IMR-90 (cell line): ENCODE measurements around the gene TNFRSF4.

ENCODE experiments used
- BHLHE40 ChIP-seq: fragments of 150-350 bp; IDR thresholded peaks from 2 replicates; pipeline ENCODE4 v1.6.1; 2016; ENCODE audit warnings: mild to moderate bottlenecking, low read depth, low read length
- CEBPB ChIP-seq: IDR thresholded peaks from 2 replicates; pipeline ENCODE4 v1.6.1; 2012; ENCODE audit warnings: low read depth, low read length, improper control_type of control experiment
- FOS ChIP-seq: fragments of 150-350 bp; IDR thresholded peaks from 2 replicates; pipeline ENCODE4 v1.6.1; 2016; ENCODE audit warnings: low read depth, low read length
- MAFK ChIP-seq: IDR thresholded peaks from 2 replicates; pipeline ENCODE4 v1.6.1; 2012; ENCODE audit warnings: low read depth, low read length, improper control_type of control experiment
- MAZ ChIP-seq: IDR thresholded peaks from 2 replicates; pipeline ENCODE4 v1.6.1; 2012; ENCODE audit warnings: low read depth, mild to moderate bottlenecking, low read length, improper control_type of control experiment, moderate library complexity, borderline replicate concordance
- MXI1 ChIP-seq: IDR thresholded peaks from 2 replicates; pipeline ENCODE4 v1.6.1; 2012; ENCODE audit warnings: low read depth, mild to moderate bottlenecking, low read length, moderate library complexity, borderline replicate concordance
- NFE2L2 ChIP-seq: fragments of 150-350 bp; IDR thresholded peaks from 2 replicates; pipeline ENCODE4 v1.6.1; 2016; ENCODE audit warnings: low read depth, mild to moderate bottlenecking, low read length
- POLR2A ChIP-seq: IDR thresholded peaks from 2 replicates; pipeline ENCODE4 v1.6.1; 2012; ENCODE audit warnings: mild to moderate bottlenecking, low read depth, low read length
- RCOR1 ChIP-seq: IDR thresholded peaks from 2 replicates; pipeline ENCODE4 v1.6.1; 2012; ENCODE audit warnings: mild to moderate bottlenecking, low read length, improper control_type of control experiment; ENCODE audit not compliant: insufficient replicate concordance
- RFX5 ChIP-seq: IDR thresholded peaks from 2 replicates; pipeline ENCODE4 v1.8.0; 2012; ENCODE audit warnings: low read depth, mild to moderate bottlenecking, low read length, moderate library complexity
- SMC3 ChIP-seq: fragments of 150-350 bp; IDR thresholded peaks from 2 replicates; pipeline ENCODE4 v1.6.1; 2016; ENCODE audit warnings: low read depth, mild to moderate bottlenecking, antibody characterized with exemption, low read length, moderate library complexity
- TF ChIP-seq, protein P1 (sequence below): conservative IDR thresholded peaks from 2 replicates; pipeline ENCODE4 v1.5.1; 2012; ENCODE audit warnings: mild to moderate bottlenecking, low read depth, low read length, improper control_type of control experiment
- TF ChIP-seq, protein P2 (sequence below): fragments of 150-350 bp; IDR thresholded peaks from 2 replicates; pipeline ENCODE4 v1.6.1; 2016; ENCODE audit warnings: low read depth, mild to moderate bottlenecking, low read length, moderate library complexity, borderline replicate concordance
- TF ChIP-seq, protein P3 (sequence below): fragments of 150-350 bp; IDR thresholded peaks from 2 replicates; pipeline ENCODE4 v1.6.1; 2017; ENCODE audit warnings: mild to moderate bottlenecking, antibody characterized with exemption, low read length, low read depth

DNA sequence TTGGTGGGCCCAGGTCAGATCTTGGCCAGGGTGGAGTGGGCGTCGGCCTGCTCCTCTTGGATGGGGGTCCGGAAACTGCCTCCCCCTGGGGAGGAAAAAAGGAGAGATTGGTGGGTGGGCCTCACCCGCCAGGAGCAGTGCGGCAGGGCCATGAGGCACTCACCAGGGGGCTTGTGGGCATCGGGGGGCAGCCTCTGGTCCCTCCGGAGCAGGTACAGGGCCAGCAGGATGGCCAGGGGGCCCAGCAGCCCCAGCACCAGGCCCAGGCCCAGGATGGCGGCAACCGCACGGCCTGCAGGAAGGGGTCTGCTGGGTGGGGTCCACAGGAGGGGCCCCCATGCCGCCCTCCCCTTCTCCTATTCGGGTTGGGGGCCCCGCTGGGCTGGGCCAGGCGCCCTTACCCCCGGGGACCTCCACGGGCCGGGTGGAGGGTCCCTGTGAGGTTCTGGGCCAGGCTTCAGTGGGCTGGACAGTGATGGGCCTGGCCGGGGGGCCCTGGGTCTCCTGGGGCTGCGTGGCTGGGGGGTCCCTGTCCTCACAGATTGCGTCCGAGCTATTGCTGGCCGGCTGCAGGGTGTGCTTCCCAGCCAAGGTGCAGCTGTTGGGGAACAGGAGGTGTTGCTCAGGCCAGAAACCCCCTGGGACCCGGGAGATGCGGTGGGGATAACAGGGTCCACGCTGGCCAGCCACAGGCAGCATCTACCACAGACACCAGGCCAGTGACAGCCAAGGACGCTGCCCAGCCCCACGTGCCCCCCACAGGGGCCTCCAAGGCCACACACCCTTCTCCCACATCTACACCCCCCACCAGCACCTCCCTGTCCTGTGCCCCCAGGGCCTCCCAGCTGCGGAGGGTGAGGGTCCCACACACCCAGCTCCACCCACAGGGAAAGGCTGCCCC is 2.2 kb downstream of the TNFRSF4 start:
- TF ChIP-seq, protein P1, sequence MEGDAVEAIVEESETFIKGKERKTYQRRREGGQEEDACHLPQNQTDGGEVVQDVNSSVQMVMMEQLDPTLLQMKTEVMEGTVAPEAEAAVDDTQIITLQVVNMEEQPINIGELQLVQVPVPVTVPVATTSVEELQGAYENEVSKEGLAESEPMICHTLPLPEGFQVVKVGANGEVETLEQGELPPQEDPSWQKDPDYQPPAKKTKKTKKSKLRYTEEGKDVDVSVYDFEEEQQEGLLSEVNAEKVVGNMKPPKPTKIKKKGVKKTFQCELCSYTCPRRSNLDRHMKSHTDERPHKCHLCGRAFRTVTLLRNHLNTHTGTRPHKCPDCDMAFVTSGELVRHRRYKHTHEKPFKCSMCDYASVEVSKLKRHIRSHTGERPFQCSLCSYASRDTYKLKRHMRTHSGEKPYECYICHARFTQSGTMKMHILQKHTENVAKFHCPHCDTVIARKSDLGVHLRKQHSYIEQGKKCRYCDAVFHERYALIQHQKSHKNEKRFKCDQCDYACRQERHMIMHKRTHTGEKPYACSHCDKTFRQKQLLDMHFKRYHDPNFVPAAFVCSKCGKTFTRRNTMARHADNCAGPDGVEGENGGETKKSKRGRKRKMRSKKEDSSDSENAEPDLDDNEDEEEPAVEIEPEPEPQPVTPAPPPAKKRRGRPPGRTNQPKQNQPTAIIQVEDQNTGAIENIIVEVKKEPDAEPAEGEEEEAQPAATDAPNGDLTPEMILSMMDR: no peak
- TF ChIP-seq RFX5 (no peak), POLR2A (no peak), FOS (no peak), MXI1 (no peak), CEBPB (no peak), BHLHE40 (no peak), NFE2L2 (no peak), SMC3 (no peak), MAZ (no peak), MAFK (no peak), RCOR1 (no peak)
- TF ChIP-seq, protein P2, sequence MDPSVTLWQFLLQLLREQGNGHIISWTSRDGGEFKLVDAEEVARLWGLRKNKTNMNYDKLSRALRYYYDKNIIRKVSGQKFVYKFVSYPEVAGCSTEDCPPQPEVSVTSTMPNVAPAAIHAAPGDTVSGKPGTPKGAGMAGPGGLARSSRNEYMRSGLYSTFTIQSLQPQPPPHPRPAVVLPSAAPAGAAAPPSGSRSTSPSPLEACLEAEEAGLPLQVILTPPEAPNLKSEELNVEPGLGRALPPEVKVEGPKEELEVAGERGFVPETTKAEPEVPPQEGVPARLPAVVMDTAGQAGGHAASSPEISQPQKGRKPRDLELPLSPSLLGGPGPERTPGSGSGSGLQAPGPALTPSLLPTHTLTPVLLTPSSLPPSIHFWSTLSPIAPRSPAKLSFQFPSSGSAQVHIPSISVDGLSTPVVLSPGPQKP: no peak
- TF ChIP-seq, protein P3, sequence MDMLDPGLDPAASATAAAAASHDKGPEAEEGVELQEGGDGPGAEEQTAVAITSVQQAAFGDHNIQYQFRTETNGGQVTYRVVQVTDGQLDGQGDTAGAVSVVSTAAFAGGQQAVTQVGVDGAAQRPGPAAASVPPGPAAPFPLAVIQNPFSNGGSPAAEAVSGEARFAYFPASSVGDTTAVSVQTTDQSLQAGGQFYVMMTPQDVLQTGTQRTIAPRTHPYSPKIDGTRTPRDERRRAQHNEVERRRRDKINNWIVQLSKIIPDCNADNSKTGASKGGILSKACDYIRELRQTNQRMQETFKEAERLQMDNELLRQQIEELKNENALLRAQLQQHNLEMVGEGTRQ: no peak
